ENCODE measurements around the gene CST9.
A peak's percentile ranks its signal among the peaks of the same experiment; 100 is the strongest.
"Not testable (repeated sequence)": the region's sequence is repeated elsewhere in the genome, so short reads cannot be mapped to it uniquely, and the experiment has no call there.

The CST9 gene

DNA sequence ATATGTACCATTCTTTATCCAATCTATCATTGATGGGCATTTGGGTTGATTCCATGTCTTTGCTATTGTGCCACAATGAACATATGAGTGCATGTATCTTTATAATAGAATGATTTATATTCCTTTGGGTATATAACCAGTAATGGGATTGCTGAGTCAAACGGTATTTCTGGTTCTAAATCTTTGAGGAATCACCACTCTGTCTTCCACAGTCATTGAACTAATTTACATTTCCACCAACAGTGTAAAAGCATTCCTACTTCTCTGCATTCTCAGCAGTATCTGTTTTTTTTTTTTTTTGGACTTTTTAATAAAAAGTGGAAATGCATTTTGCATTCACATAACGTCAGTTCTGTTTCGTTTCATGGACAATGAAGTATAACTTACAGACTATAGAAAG lies 16.7 kb upstream of the CST9 start:
- DNase-seq, result not testable (repeated sequence)

DNA sequence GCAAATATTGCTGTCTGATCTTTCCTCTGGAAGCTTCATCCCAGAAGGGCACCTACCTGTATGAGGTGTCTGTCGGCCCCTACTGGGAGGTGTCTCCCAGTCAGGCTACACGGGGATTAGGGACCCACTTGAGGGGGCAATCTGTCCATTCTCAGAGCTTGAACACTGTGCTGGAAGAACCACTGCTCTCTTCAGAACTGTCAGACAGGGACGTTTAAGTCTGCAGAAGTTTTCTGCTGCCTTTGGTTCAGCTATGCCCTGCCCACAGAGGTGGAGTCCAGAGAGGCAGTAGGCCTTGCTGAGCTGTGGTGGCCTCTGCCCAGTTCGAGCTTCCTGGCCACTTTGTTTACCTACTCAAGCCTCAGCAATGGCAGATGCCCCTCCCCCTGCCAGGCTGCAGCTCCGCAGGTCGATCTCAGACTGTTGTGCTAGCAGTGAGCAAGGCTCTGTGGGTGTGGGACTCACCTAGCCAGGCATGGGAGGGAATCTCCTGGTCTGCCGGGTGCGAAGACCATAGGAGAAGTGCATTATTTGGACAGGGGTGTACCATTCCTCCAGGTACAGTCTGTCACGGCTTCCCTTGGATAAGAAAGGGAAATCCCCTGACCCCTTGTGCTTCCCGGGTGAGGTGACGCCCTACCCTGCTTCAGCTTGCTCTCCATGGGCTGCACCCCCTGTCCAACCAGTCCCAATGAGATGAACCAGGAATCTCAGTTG lies 15.1 kb upstream of the CST9 start:
- not testable (repeated sequence) for DNase-seq

DNA sequence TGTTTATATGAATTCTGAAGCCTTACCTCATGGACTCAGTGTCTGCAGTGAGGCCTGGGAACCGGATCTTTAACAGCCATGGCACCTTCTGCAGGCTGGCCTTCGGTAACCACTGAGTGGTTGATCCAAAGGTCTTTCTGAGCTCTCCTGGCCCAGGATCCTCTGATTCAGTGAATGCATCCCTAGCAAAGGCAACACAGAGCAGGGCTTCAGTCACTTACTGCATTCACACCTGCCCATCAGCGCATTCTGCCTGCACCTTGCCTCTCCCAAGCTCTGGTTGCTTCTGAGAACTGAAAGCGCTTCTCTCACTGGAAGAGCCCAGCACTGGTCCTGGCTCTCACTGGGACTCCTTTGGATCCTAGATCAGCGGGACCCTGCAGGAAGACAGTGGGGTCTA lies 8.4 kb upstream of the CST9 start:
- DNase-seq, result no peak

DNA sequence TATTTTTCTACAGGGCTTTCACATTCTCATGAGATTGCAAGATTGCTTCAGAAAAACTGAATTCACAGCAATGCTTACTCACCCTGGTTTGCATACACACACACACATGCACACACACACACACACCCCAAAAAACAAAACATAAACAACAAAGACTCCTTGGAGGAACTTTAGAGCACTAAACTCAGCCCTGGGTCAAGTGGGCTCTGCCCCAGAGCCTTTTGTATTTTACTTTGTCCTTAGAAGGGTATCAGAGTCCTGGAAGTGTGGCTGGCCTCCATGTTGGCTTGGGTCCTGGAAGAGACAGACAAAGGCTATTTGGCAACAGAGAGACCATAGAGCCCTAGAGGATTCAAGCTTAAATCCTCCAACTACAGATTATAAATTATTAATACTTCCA lies 8.0 kb upstream of the CST9 start:
- DNase-seq, result no peak

DNA sequence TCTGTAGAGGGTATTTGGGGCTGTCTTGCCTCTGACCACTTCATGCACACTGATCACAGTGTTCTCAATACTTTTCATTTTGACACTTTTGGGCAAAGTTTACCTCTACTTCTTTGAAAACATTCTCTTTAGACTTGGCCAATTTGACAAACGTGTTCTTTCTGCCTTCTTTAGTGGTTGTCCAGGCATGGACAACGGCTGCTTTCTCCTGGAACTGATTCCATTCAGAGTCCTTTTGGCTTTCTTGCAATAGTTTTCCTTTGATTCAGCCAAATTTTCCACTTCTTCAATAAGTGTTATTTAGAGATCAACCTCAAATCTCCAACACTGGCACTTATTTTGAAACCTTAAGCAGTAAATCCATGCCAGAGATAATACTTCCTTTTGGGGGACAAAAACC lies 6.7 kb upstream of the CST9 start:
- no peak for DNase-seq

DNA sequence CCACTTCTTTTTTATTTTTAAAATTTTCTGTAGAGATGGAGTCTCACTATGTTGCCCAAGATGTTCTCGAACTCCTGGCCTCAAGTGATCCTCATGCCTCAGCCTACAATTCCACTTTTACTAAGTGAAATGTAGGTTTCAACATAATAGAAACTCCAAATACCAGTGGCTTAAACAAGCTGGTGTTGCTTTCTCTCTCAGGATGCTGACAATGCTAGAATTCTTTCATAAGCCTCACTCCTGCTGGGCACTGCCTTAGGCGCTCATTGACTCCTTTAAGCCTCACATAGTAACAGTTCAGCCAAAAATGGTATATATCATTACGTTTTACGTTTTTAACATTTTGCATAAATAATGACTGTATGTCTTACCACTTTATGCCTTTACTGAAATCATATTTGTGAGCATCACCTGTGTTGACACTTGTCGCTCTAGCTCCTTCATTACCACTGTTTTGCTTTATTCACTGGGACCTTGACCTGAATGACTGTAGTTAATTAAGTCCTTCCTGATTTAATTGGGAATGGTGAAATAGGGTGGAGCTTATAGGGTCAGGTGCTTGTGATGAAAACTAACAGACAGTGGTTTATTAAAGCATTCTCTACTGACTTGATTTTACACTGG lies 3.9 kb upstream of the CST9 start:
- DNase-seq, result no peak

DNA sequence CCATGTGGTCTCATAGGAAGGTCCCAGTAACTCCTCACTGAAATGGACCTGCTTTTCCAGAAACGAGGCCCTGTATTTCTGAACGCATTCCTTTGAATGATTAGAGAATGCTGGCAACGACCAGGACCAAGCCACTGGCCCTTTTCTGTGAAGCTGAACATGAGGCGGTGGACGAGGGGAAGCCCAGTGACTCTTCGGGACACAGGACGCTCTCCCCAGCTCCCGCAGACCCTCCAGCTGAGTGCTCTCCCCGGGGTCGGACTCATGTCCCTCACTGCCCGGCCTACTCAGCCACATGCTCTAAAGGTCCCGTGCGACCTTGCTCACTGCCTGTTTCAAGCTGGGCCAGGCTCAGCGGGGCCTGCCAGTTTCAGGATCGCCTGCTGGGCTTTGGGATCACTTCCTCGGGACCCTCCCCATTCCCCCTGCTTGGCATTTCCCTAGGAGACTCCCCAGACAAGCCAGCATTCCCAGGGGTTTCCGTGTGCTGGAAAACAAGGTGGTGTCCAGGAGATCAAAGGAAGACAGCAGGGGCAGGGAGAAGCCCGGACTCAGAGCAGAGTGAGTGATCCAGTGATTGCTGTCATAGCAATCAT lies 2.6 kb upstream of the CST9 start:
- DNase-seq, result no peak

DNA sequence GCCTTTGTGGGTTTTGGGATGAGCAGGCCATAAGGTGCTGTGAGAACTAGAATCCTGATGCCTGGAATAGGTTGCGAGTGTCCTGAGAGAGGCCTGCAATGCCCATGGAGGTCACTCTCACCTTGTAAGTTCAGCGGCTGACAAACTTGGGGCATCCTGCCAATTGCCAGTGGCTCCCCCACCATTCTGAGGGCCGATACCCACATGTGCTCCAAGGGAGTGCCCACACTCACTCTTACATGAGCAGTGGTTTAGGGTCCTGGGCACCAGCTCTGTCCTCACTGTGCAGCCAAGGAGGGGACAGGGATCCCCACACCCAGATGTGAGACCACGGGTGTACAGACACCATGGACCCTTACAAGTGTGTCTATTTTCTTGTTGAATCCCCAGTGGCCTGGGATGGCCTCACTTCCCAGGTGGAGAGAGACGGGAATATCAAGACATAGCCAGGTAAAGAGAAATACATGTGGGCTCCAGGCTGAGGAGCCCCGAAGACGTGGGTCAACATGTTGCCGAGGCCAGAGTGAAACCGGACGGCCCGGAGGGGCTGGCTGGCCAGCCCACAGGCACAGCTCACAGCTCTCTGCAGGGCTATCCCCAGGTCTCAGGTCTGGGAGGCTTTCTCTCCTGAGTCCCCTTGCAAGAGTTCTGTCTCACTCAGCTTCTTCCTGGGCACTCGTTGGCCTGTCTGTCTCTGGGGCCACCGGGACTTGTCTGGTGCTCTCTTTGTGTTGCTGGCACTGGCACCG lies 2.0 kb upstream of the CST9 start:
- DNase-seq, result no peak

DNA sequence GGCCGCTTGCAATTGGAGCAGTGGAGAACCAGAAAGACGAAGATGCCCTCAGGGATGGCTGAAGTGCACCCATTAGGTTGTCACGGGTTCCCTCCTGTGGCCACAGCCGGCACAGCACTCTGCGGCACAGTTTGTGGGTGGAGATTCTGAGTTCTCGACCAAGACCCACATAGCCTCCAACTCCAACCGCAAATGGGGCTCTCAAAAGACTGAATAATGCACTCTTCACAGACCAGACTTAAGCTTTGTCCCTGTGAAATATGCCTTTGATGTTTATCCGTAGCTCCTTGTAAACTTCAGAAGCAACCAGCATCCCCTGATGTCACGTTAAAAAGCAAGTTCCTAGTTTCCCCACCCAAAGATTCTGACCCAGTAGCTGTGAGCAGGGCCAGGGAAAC lies 934 bp upstream of the CST9 start:
- peak; percentile 69 for DNase-seq

DNA sequence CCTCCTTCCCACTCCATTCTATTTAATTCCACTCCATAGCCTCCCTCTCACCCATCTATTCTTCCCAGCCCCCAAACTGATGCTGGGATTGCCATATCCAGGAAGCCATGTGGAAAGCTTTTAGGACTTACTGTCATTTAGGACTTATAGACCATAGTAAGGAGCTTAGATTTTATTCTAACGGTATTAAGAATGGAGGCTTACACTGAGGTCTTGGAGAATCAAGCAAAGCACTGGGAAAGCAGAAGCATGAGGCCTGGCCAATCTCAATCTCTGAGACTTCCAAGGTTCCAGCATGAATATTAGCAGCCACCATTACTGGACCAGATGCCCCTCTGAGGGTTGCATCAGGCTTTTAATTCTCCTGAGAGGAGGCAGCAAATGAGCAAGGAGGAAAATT lies 1.4 kb downstream of the CST9 start:
- DNase-seq, result no peak

DNA sequence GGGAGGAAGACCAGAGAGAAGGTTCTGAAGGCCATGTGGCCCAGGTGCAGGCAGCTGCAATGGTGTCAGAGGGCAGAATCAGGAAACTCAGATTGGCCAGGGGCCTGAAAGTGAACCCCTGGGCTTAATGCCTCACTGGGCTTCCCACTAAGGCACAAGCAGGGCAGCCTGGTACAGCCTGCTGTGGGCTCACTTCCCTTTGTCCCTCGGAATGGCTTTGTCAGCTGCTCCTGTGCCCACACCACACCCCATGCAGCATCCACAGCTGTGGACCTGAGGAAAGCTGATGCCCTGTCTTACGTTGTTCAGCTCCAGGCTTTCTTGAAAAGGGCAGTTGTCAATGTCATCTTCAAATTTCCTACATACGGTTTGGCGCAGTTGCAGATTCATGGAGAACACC lies 2.4 kb downstream of the CST9 start:
- no peak for DNase-seq

DNA sequence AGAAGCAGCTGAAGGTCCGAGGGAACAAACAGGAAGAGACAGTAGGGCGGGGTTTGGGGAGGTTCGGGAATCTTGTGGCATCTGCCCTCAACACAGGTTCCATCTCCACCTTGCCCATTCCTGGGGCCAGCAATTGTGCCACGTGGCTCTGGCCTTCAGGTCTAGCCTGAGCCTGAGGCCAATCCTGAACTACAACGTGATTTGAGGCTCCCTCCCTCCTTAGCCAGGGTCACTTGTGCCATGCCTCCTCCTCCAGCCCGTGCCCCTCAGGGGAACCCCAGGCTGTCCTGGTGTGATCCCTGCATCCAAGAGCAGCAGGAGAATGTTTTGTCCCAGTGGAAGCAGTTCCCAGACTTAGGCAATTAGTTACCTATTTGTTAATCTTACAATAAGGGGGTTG lies 3.0 kb downstream of the CST9 start:
- no peak for DNase-seq

DNA sequence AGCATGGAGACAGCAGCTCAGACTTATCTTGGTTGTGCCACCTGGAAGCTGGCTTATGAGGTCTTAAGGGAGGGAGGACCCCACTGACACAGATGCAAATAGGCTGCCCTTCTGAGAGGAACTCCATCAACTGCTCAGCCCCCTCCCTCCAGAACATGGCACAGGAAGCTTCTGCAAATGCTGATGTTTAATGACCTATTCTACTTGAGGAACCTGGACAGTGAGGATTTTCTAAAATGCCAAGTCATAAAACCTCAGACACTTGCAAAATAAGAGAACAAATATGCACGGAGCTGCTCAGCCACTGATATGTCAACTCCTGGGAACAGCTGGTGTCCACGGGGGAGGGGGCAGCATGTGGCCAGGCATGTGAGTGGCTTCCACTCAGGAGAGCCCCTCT lies 3.5 kb downstream of the CST9 start:
- no peak for DNase-seq

DNA sequence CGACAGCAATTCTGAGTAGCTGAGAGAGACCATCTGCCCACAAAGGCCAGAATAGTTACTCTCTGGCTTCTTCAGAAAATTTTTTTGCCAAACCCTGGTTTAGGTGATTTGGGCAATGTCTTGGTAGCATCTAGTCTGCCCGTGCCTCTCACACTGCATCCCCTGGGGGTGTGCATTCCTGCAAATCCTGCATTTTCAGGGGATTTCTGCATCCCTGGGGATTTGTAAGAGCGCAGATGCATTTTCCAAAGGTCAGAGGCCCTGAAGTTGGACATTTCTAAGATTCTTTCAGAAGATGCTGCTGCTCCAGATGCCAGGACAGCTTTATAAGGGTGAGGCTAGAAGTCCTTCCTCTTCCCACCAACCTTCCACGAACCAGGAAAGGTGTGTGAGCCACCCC lies 4.0 kb downstream of the CST9 start:
- DNase-seq, result no peak

DNA sequence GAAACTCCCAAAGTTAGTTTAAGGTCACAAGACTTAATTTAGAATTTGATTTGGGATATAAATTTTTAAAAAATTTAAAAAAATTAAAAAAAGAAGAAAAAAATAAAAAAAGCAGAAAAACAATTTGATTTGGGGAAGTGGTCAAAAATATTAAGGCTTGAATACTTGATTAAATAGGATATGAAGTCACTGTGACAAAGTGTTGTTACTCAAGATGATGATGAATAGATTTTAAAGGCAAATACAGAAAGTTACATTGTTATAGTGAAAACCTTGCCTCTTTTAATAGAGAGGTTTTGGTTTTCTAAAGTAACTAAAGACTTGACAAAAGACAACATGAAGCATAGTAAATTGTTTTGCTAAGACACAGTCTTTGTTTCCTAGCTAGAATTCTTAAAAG lies 7.2 kb downstream of the CST9 start:
- no peak for DNase-seq

DNA sequence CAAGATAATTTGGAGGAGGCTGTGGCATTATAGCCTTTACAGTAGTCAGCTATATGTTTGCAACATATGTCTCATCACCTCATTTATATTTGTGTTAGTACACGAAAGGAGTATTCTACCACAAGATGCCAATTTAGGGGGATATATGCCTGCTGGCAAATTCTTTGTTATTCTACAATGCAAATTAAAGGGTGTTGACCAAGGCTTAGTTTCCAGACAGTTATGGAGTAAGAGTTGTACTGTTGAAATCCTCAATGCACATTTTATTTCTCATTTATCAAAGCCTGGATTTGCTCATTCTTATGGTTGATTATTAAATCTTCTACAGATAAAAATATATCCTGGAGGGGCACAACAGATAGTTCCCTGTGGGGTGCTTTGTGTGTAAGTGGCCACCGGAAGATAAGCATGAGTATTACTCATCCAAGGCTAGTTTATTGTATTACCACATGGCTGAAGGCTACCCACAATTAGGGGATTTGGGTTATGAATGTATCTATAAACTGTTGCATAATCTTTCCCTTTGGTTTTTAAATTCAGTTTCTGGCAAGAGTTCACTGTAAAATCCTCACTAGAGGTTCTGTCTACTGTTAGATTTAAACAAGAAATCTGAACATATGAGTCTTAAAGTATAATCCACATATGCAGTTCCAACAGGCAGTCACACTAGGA lies 9.0 kb downstream of the CST9 start:
- no peak for DNase-seq

DNA sequence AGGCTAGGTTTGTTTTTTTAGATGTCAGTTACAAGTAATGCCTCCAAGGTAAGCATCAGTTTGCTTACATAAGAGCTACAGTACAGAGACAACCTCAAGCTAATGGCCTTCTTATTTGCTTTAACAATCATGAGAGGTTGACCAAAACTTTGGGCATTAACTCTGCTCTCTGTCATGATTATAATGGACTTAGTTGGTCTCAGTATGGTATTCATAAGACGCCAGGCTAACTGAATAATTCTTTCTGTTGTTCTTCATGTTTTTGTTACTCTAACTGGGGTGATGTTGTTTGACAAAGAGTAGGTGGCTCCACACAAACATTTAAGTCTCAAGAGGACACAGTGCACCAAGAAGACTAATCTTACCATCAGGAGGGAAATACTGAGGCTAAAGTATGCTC lies 9.8 kb downstream of the CST9 start:
- DNase-seq, result no peak

DNA sequence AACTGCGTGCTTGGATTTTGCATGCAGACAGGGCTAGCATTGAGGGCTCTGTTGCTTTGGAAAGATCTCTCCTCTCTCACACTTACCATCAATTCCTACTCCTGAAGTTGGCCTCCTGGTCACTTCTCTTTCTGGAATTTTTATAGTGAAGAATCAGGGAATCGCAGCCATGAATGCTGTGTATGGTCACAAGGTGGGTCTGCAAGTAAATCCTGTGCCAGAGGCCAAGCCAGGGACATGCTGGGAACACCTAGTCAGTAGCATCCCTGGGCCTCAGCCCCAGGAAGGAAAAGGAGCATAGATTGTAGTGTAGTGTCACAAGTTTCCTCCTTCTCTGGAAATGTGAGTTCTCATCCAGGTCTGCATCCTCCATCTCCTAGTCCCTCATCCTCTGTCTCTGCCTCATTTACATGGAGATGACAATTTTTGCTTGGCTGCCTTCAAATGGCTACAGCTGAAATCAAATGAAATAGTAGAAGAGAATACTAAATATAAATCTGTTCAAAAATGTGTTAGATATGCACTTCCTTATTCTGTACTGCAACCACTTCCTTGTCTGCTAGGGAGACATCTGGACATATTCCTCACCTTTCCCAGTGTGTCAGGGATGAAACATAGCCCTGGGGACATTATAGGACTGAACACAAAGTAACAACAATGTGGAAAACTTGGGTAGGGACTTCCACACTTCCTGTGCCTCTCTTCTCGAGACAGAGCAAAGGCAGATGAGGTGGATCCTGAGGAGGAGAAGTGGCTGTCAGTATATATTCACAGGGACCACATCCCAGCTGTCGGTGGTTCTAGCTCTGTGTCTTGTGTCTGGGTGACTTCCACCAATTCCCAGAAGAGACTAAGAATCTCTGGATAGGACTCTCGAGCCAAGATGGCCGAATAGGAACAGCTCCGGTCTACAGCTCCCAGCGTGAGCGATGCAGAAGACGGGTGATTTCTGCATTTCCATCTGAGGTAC lies 17.0 kb downstream of the CST9 start:
- no peak for DNase-seq

DNA sequence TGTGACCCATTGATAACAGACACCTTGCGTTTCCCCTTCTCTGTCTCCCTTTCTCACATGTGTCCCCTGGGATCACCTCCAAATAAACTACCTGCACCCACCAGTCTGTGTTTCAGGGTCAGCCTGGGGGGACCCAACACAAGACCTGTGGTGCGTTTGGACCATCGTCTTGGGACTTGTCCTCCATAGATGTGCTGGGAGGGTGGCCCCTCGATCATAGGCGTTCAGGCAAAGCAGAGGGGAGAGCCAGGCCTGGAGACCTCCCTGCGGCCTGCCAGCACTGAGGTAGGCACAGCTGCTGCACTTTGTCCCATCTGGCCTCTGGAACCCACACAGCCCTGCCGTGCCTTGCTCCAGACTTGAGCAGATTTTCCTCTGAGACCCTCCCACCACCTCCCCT lies 18.1 kb downstream of the CST9 start:
- no peak for DNase-seq

DNA sequence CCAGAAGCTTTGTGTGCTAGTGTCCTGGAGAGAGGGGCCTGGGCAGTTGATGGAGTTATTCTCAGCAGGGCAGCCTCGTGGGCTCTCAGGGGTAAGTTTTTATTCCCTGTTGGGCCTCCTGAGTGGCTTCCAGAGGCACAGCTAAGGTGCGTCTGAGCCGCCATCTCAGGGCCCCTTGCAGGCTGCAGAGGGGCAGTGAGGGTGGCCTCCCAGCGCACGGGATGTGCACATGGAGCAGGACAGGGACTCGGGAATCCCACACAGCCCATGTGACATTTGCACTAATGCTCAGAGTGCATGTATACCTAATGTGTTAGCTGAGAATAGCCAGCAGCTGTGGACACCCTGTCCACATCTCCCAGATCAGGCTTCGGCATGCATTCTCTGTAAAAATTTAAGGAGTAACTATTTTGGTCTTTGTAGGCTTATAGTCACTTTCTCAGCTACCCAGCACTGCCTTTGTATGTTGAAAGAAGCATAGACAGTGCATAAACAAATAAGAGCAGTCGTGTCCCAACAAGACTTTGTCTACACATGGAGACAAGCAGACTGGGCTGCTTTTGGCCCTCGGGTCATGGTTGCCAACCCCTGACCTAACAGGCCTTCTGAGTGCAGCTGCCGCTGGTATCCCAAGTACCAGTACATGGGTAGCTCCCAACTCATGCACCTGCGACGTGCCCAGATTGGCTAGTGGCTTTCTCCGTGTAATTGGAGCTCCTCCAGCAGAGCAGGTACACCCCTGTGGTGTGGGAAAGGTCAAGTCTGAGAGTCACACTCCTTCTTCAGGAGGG lies 18.8 kb downstream of the CST9 start:
- DNase-seq, result no peak
